HL-60 (cell line): ENCODE measurements around the gene CRIP2.

Experiments used
- DNase-seq, 2 experiments: peaks; one replicate each; pipeline ENCODE4 v3.0.0-alpha.2; 2010 to 2020; ENCODE audit warnings: low read depth in 1 of 2, low spot score in 1 of 2
- H3K27ac ChIP-seq: fragments of 250-450 bp; sonication (Bioruptor Pico); replicated peaks from 2 replicates; pipeline ENCODE4 v1.5.1; 2020; ENCODE audit warnings: mild to moderate bottlenecking, moderate library complexity
- H3K27me3 ChIP-seq: fragments of 250-450 bp; sonication (Bioruptor Pico); 2 replicates; pipeline ENCODE4 v1.5.1; 2021; ENCODE audit warnings: mild to moderate bottlenecking, moderate library complexity; ENCODE audit not compliant: insufficient read depth, poor library complexity, severe bottlenecking
- H3K4me3 ChIP-seq: replicated peaks from 2 replicates; pipeline ENCODE4 v1.5.1; 2011; ENCODE audit warnings: mild to moderate bottlenecking, control low read depth, low read length; ENCODE audit not compliant: insufficient read depth
- CTCF ChIP-seq: IDR thresholded peaks from one replicate; pipeline ENCODE4 v1.5.1; 2011; ENCODE audit warnings: low read length, control low read depth, inconsistent platforms; ENCODE audit not compliant: insufficient read depth
- GABPA ChIP-seq: IDR thresholded peaks from 2 replicates; pipeline ENCODE4 v1.6.1; 2012; ENCODE audit warnings: low read depth
- POLR2AphosphoS5 ChIP-seq: IDR thresholded peaks from 2 replicates; pipeline ENCODE4 v1.6.1; 2012; ENCODE audit warnings: low read depth
- REST ChIP-seq: IDR thresholded peaks from 2 replicates; pipeline ENCODE4 v1.6.1; 2012; ENCODE audit warnings: low read depth; ENCODE audit not compliant: insufficient replicate concordance
- SPI1 ChIP-seq: IDR thresholded peaks from 2 replicates; pipeline ENCODE4 v1.6.1; 2012; ENCODE audit warnings: low read depth, mild to moderate bottlenecking, borderline replicate concordance

CRIP2 gene

GRCh38 chr14:105501504-105502291 is 27.1 kb downstream of the CRIP2 start:
- H3K27ac ChIP-seq, result no peak overlapping the region
- no peak for TF ChIP-seq GABPA
- TF ChIP-seq SPI1, result no peak
- no peak for TF ChIP-seq POLR2AphosphoS5
- no peak for TF ChIP-seq REST
- TF ChIP-seq CTCF, result no peak
- no peak overlapping the region for H3K4me3 ChIP-seq
- H3K27me3 ChIP-seq, result no peaks in the 10 kb centered on the region
- DNase-seq, result no peak

- Histone ChIP-seq H3K27me3 (peaks cover 2% of the 10 kb centered on the region), H3K27ac (no peak overlapping the region), H3K4me3 (no peak overlapping the region)
- TF ChIP-seq SPI1, result no peak
- TF ChIP-seq CTCF, result no peak
- TF ChIP-seq GABPA, result no peak
- DNase-seq, result no peak
Observed at GRCh38 chr14:105502446-105503295, 28.1 kb downstream of the CRIP2 start.

- TF ChIP-seq REST (no peak), CTCF (no peak), GABPA (no peak), SPI1 (no peak), POLR2AphosphoS5 (no peak)
- Histone ChIP-seq H3K4me3 (no peak overlapping the region), H3K27me3 (peaks cover 2% of the 10 kb centered on the region), H3K27ac (no peak overlapping the region)
- no peak for DNase-seq
Observed at GRCh38 chr14:105503296-105503640, 28.6 kb downstream of the CRIP2 start.
